ENCODE results near the gene BEST3.

Gene BEST3

GRCh38 chr12:69738351-69739286, 39.5 kb upstream of the BEST3 start, which contains the start of gene RAB3IP:
TSS of gene RAB3IP (plus strand) at chr12:69738860. CDS start at chr12:69755409, 16,549 bp downstream.
- TF ChIP-seq TAF1 (IDR thresholded peaks at IDR 0.05; ENCODE audit: low read depth): peak; percentile 60
- TF ChIP-seq TCF12 (IDR thresholded peaks at IDR 0.05; ENCODE audit: low read depth): peak; percentile 15; the same call in 1 of the 2 replicates
- TF ChIP-seq RAD21 (IDR thresholded peaks at IDR 0.05; ENCODE audit: low read depth): no peak
- TF ChIP-seq EP300 (IDR thresholded peaks at IDR 0.05; ENCODE audit: borderline replicate concordance): 0 out of 2 replicates have a peak, but pooled peaks have one; percentile 20
- TF ChIP-seq MAX (IDR thresholded peaks at IDR 0.05): peak; percentile 32
- no peak for TF ChIP-seq REST (IDR thresholded peaks at IDR 0.05; ENCODE audit: low read depth)
- peak; percentile 63; the same call in 1 of the 2 replicates for TF ChIP-seq EGR1 (IDR thresholded peaks at IDR 0.05)
- peak; percentile 46; the same call in 1 of the 2 replicates for TF ChIP-seq ZBTB7A (IDR thresholded peaks at IDR 0.05; ENCODE audit: low read depth)
- 0 out of 2 replicates have a peak, but pooled peaks have one; percentile 2 for TF ChIP-seq YY1 (IDR thresholded peaks at IDR 0.05; ENCODE audit: low read depth)

DNA sequence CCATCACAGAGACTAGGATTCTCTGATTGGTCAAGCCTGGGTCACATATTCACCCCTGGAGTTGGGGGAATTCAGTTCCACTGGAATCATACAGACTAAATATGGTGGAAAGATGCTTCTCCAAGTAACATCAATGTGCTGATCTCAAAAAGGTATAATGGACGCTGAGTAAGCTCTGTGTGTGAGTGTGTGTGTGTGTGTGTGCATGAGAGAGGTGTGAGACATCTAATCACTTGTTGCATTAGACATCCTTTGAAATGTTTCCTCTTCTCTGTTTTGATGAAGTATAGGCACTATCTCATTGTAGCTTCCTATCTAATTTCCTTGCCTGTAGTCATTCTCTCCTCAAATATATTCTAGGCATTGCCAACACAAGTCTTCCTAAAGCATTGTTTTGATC, 34.5 kb upstream of the BEST3 start:
- TF ChIP-seq YY1 (IDR thresholded peaks at IDR 0.05; ENCODE audit: low read depth) (no peak), TEAD4 (IDR thresholded peaks at IDR 0.05) (no peak), MAX (IDR thresholded peaks at IDR 0.05) (no peak), TAF1 (IDR thresholded peaks at IDR 0.05; ENCODE audit: low read depth) (no peak), FOXM1 (IDR thresholded peaks at IDR 0.05; ENCODE audit: borderline replicate concordance, low read depth) (no peak), RAD21 (IDR thresholded peaks at IDR 0.05; ENCODE audit: low read depth) (no peak), NFIC (IDR thresholded peaks at IDR 0.05) (no peak), CEBPB (IDR thresholded peaks at IDR 0.05) (no peak), CREB1 (IDR thresholded peaks at IDR 0.05; ENCODE audit: low read depth) (no peak), ZBTB7A (IDR thresholded peaks at IDR 0.05; ENCODE audit: low read depth) (no peak)

- TF ChIP-seq TCF12 (IDR thresholded peaks at IDR 0.05; ENCODE audit: low read depth) (peak; percentile 76), EGR1 (IDR thresholded peaks at IDR 0.05) (no peak), MAX (IDR thresholded peaks at IDR 0.05) (peak; percentile 39; the same call in 1 of the 2 replicates), CREB1 (IDR thresholded peaks at IDR 0.05; ENCODE audit: low read depth) (no peak), RAD21 (IDR thresholded peaks at IDR 0.05; ENCODE audit: low read depth) (no peak; the same call in 1 of the 2 replicates), REST (IDR thresholded peaks at IDR 0.05; ENCODE audit: low read depth) (no peak), EP300 (IDR thresholded peaks at IDR 0.05; ENCODE audit: borderline replicate concordance) (peak; percentile 71; the same call in 1 of the 2 replicates), ZBTB7A (IDR thresholded peaks at IDR 0.05; ENCODE audit: low read depth) (no peak), NFIC (IDR thresholded peaks at IDR 0.05) (peak; percentile 86), TEAD4 (IDR thresholded peaks at IDR 0.05) (peak; percentile 84), FOXM1 (IDR thresholded peaks at IDR 0.05; ENCODE audit: borderline replicate concordance, low read depth) (no peak; the same call in 1 of the 2 replicates), TAF1 (IDR thresholded peaks at IDR 0.05; ENCODE audit: low read depth) (no peak), CEBPB (IDR thresholded peaks at IDR 0.05) (no peak), YY1 (IDR thresholded peaks at IDR 0.05; ENCODE audit: low read depth) (peak; percentile 64; the same call in 1 of the 2 replicates)
- TF ChIP-seq, protein P1, sequence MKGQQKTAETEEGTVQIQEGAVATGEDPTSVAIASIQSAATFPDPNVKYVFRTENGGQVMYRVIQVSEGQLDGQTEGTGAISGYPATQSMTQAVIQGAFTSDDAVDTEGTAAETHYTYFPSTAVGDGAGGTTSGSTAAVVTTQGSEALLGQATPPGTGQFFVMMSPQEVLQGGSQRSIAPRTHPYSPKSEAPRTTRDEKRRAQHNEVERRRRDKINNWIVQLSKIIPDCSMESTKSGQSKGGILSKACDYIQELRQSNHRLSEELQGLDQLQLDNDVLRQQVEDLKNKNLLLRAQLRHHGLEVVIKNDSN (IDR thresholded peaks at IDR 0.05): no peak
Observed at GRCh38 chr12:69732088-69732487, 33.0 kb upstream of the BEST3 start.

DNA sequence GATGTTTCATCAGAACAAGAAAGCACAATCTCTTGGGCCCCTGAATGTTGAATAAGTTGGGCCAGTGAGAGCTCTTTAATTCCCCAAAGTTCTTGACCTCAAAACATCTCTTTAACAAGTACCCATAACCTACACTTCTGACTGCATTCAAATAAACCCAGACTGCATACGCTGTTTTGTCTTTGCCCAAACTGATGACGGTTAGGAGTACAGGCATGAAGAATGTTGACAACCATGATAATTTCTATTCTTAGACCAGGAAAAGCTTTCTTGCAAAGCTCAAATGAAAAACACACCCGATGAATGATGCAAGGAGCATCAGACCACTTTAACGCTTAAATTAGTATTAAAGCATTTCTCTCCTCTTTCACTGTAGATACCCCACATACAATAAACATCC, 27.8 kb upstream of the BEST3 start:
- TF ChIP-seq NFIC (IDR thresholded peaks at IDR 0.05) (no peak), MAX (IDR thresholded peaks at IDR 0.05) (no peak), CEBPB (IDR thresholded peaks at IDR 0.05) (no peak), TEAD4 (IDR thresholded peaks at IDR 0.05) (no peak), EP300 (IDR thresholded peaks at IDR 0.05; ENCODE audit: borderline replicate concordance) (no peak), EGR1 (IDR thresholded peaks at IDR 0.05) (no peak), ZBTB7A (IDR thresholded peaks at IDR 0.05; ENCODE audit: low read depth) (no peak), TAF1 (IDR thresholded peaks at IDR 0.05; ENCODE audit: low read depth) (no peak), YY1 (IDR thresholded peaks at IDR 0.05; ENCODE audit: low read depth) (no peak), RAD21 (IDR thresholded peaks at IDR 0.05; ENCODE audit: low read depth) (no peak), CREB1 (IDR thresholded peaks at IDR 0.05; ENCODE audit: low read depth) (no peak), REST (IDR thresholded peaks at IDR 0.05; ENCODE audit: low read depth) (no peak), FOXM1 (IDR thresholded peaks at IDR 0.05; ENCODE audit: borderline replicate concordance, low read depth) (no peak), TCF12 (IDR thresholded peaks at IDR 0.05; ENCODE audit: low read depth) (no peak)
- TF ChIP-seq, protein P1 (IDR thresholded peaks at IDR 0.05): no peak
